ENCODE results near the gene KRTAP29-1.

- TF ChIP-seq POLR2A (IDR thresholded peaks at IDR 0.05; ENCODE audit: extremely low read depth, insufficient read length) (no peak), CTCF (IDR thresholded peaks at IDR 0.05; ENCODE audit: low read depth, low read length) (no peak), MAX (IDR thresholded peaks at IDR 0.05; ENCODE audit: low read depth, low read length) (no peak)
Observed at GRCh38 chr17:41324180-41325075, 21.8 kb upstream of the KRTAP29-1 start.
